Endothelial cell of umbilical vein (primary cell): ENCODE results near the gene NMNAT3. TPM values are rescaled to one million over a fixed set of nuclear protein-coding genes. Genes with fewer than 3 reads are reported as not detected.

Experiments used
- BruUV-seq: library from RNA; stranded (reverse); fragments of 400-500 nt; replicated peaks from 2 replicates; lab custom pipeline; 2021; lab: Mats Ljungman, UMichigan
- CTCF ChIA-PET: fragments of 300-600, 350-600 bp; sonication (Branson Sonifier 250); formaldehyde crosslinking; loops from one replicate; lab custom pipeline; 2021; ENCODE audit warnings: antibody characterized with exemption, inconsistent platforms; lab: Charles Lee
- POLR2A ChIA-PET: fragments of 300-600, 350-600 bp; sonication (Branson Sonifier 250); formaldehyde crosslinking; loops from one replicate; lab custom pipeline; 2021; ENCODE audit warnings: antibody characterized with exemption, inconsistent platforms; lab: Charles Lee
- DNase-seq: peaks from one replicate; pipeline ENCODE4 v3.0.0-alpha.2; 2011; ENCODE audit warnings: low read depth, low spot score
- FAIRE-seq: peaks from 2 replicates; lab custom pipeline; 2011; peaks lifted over from hg19 to GRCh38; lab: Jason Lieb, UNC
- H2AFZ ChIP-seq: 2 replicates; pipeline ENCODE4 v1.6.0; 2012; ENCODE audit warnings: low read depth, low read length, control low read depth, inconsistent platforms
- H3K27ac ChIP-seq: 2 replicates; pipeline ENCODE4 v1.5.1; 2011; ENCODE audit warnings: low read depth, mild to moderate bottlenecking, control low read depth, low read length, moderate library complexity; ENCODE audit not compliant: insufficient read depth
- H3K27me3 ChIP-seq, 2 experiments: 2 replicates each; pipeline versions ENCODE4 v1.6.0 to v1.6.1; 2011; ENCODE audit warnings: low read length in 2 of 2, mixed read lengths in 1 of 2; ENCODE audit not compliant: control insufficient read depth in 2 of 2, insufficient read depth in 2 of 2
- H3K36me3 ChIP-seq, 2 experiments: 2 replicates in 1 of 2; 3 replicates in 1 of 2; pipeline ENCODE4 v1.5.1; 2011; ENCODE audit warnings: low read length in 2 of 2, mild to moderate bottlenecking in 1 of 2, moderate library complexity in 1 of 2; ENCODE audit not compliant: control insufficient read depth in 2 of 2, insufficient read depth in 2 of 2; ENCODE audit errors: extremely low read depth in 1 of 2
- H3K4me1 ChIP-seq: 3 replicates; pipeline ENCODE4 v1.5.1; 2011; ENCODE audit warnings: mild to moderate bottlenecking, low read length; ENCODE audit not compliant: control insufficient read depth, insufficient read depth; ENCODE audit errors: extremely low read depth
- H3K4me2 ChIP-seq: 2 replicates; pipeline ENCODE4 v1.6.1; 2011; ENCODE audit warnings: low read length, control low read depth, mixed read lengths; ENCODE audit not compliant: insufficient read depth
- H3K4me3 ChIP-seq, 3 experiments: fragments of 200-600 bp in 1 of 3; sonication (generic), shearing (Covaris generic) in 1 of 3; replicated peaks in 1 of 3; 2 replicates each; pipeline ENCODE4 v1.5.1; 2011 to 2016; ENCODE audit warnings: control low read depth in 3 of 3, low read length in 3 of 3, mild to moderate bottlenecking in 2 of 3, inconsistent platforms in 1 of 3, low read depth in 1 of 3, moderate library complexity in 1 of 3; ENCODE audit not compliant: insufficient read depth in 1 of 3
- H3K79me2 ChIP-seq: 2 replicates; pipeline ENCODE4 v1.6.0; 2012; ENCODE audit warnings: low read length, inconsistent platforms; ENCODE audit not compliant: control insufficient read depth, insufficient read depth
- H3K9ac ChIP-seq: replicated peaks from 2 replicates; pipeline ENCODE3; 2011; ENCODE audit warnings: low read length, control low read depth; ENCODE audit not compliant: insufficient read depth; ENCODE audit errors: extremely low read depth
- H3K9me1 ChIP-seq: replicated peaks from 3 replicates; pipeline ENCODE4 v1.6.0; 2011; ENCODE audit warnings: mild to moderate bottlenecking, low read length; ENCODE audit not compliant: control insufficient read depth, insufficient read depth; ENCODE audit errors: extremely low read depth
- H3K9me3 ChIP-seq: replicated peaks from 2 replicates; pipeline ENCODE4 v1.5.1; 2012; ENCODE audit warnings: low read length, inconsistent platforms; ENCODE audit not compliant: control insufficient read depth, insufficient read depth
- H4K20me1 ChIP-seq: replicated peaks from 2 replicates; pipeline ENCODE3; 2011; ENCODE audit warnings: mild to moderate bottlenecking, low read length; ENCODE audit not compliant: control insufficient read depth, insufficient read depth; ENCODE audit errors: extremely low read depth
- CTCF ChIP-seq, 2 donors: IDR thresholded peaks; 1 replicate in 1 of 2; 2 replicates in 1 of 2; pipeline ENCODE4 v1.5.1; 2011; ENCODE audit warnings: low read length in 2 of 2, mild to moderate bottlenecking in 2 of 2, moderate library complexity in 2 of 2, control low read depth in 1 of 2, inconsistent platforms in 1 of 2, low read depth in 1 of 2; ENCODE audit not compliant: insufficient read depth in 1 of 2; ENCODE audit errors: extremely low read depth in 1 of 2
- EZH2 ChIP-seq: IDR thresholded peaks from 2 replicates; pipeline ENCODE4 v1.6.1; 2012; ENCODE audit warnings: borderline replicate concordance, low read depth, mild to moderate bottlenecking, moderate library complexity, low read length, inconsistent platforms; ENCODE audit not compliant: severe bottlenecking
- FOS ChIP-seq: IDR thresholded peaks from 2 replicates; pipeline ENCODE4 v1.6.1; 2011; ENCODE audit warnings: mild to moderate bottlenecking, low read length, moderate library complexity, borderline replicate concordance; ENCODE audit not compliant: insufficient read depth
- GATA2 ChIP-seq: IDR thresholded peaks from 2 replicates; pipeline ENCODE4 v1.7.0; 2011; ENCODE audit warnings: low read depth, mild to moderate bottlenecking, moderate library complexity, mixed read lengths, low read length; ENCODE audit not compliant: insufficient read length, insufficient read depth
- JUN ChIP-seq: IDR thresholded peaks from 2 replicates; pipeline ENCODE4 v1.6.1; 2011; ENCODE audit warnings: borderline replicate concordance, low read depth; ENCODE audit not compliant: insufficient read length, insufficient read depth
- MAX ChIP-seq: IDR thresholded peaks from 2 replicates; pipeline ENCODE4 v1.6.1; 2011; ENCODE audit not compliant: insufficient read depth, insufficient read length
- MYC ChIP-seq: IDR thresholded peaks from one replicate; pipeline ENCODE4 v1.6.1; 2011; ENCODE audit warnings: mild to moderate bottlenecking, low read depth, low read length
- POLR2A ChIP-seq: IDR thresholded peaks from 2 replicates; pipeline ENCODE4 v1.6.1; 2012; ENCODE audit warnings: low read depth, mild to moderate bottlenecking, control low read depth, low read length
- POLR2AphosphoS5 ChIP-seq: IDR thresholded peaks from 2 replicates; pipeline ENCODE4 v1.6.1; 2012; ENCODE audit warnings: low read depth, mild to moderate bottlenecking, control low read depth, low read length, moderate library complexity; ENCODE audit not compliant: insufficient read depth
- dilution Hi-C: fragments of 300-500 bp; cut with MboI; formaldehyde crosslinking; loops from one replicate; pipeline ENCODE4 v1.15.0; 2019; ENCODE audit warnings: low sequenced_read_pairs; ENCODE audit not compliant: extremely low pct_ligation_motif_present
- intact Hi-C: fragments of 100-400 bp; cut with micrococcal nuclease; formaldehyde crosslinking; loops from one replicate; pipeline ENCODE4 v1.10.0; 2022
- polyA plus RNA-seq, 4 experiments: library from polyadenylated mRNA; depleted of rRNA in 3 of 4; stranded (reverse) in 3 of 4; unstranded in 1 of 4; fragments of >200 nt; gene quantifications; 2 replicates each; pipeline versions ENCODE4 v1.2.1 to v1.2.3, GENCODE V29; 2011 to 2012; ENCODE audit warnings: missing spikeins in 1 of 4
- total RNA-seq: library from RNA; stranded (reverse); gene quantifications from 2 replicates; pipeline ENCODE4 v1.2.3, GENCODE V29; 2021

Gene NMNAT3
- total and polyA plus RNA-seq, 2 donors (not counting 3 experiments of a cell fraction or from before 2014, with no cell fraction given), result 0.59 to 0.60 TPM

GRCh38 chr3:139657434-139657833 lies 20.3 kb downstream of the NMNAT3 start:
- FAIRE-seq, result no peak
- Histone ChIP-seq H3K27ac (no peak overlapping the region), H4K20me1 (no peaks in the 10 kb centered on the region), H3K9ac (no peak overlapping the region), H3K27me3 (no peaks in the 10 kb centered on the region), H3K4me1 (no peaks in the 10 kb centered on the region), H2AFZ (no peak overlapping the region), H3K9me1 (no peaks in the 10 kb centered on the region), H3K4me3 (no peak overlapping the region), H3K9me3 (no peaks in the 10 kb centered on the region), H3K4me2 (no peak overlapping the region), H3K36me3 (no peaks in the 10 kb centered on the region), H3K79me2 (no peaks in the 10 kb centered on the region)
- dilution Hi-C loops, result no loop called here
- no TSS peak for BruUV-seq
- DNase-seq, result no peak
- intact Hi-C loops, result no loop called here
- TF ChIP-seq EZH2, result no peak
- no peak for TF ChIP-seq POLR2AphosphoS5
- no peak for TF ChIP-seq MYC
- TF ChIP-seq JUN, result no peak
- no peak for TF ChIP-seq GATA2
- no peak for TF ChIP-seq CTCF (IDR thresholded peaks at IDR 0.05; ENCODE audit: extremely low read depth in 1 of 2, insufficient read depth in 1 of 2, low read depth in 1 of 2, low read length in 2 of 2)
- TF ChIP-seq FOS, result no peak
- TF ChIP-seq MAX, result no peak
- TF ChIP-seq POLR2A, result no peak
- ChIA-PET POLR2A (no interaction called here), CTCF (no interaction called here)
